WTC11 (cell line): ENCODE results near the gene COL4A2.

ENCODE experiments used
- CREM ChIP-seq: sonication (generic); formaldehyde crosslinking; IDR thresholded peaks from 2 replicates; pipeline ENCODE4 v1.8.1; 2022; ENCODE audit warnings: mild to moderate bottlenecking, missing genetic modification reagents, moderate library complexity
- E2F1 ChIP-seq: sonication (generic); formaldehyde crosslinking; IDR thresholded peaks from 2 replicates; pipeline ENCODE4 v1.8.0; 2022; ENCODE audit warnings: mild to moderate bottlenecking, missing genetic modification reagents
- FOXP4 ChIP-seq: sonication (generic); formaldehyde crosslinking; IDR thresholded peaks from 2 replicates; pipeline ENCODE4 v1.8.0; 2022; ENCODE audit warnings: mild to moderate bottlenecking, missing genetic modification reagents
- IRF2 ChIP-seq: sonication (generic); formaldehyde crosslinking; IDR thresholded peaks from 2 replicates; pipeline ENCODE4 v1.8.0; 2022; ENCODE audit warnings: low read depth, missing genetic modification reagents, borderline replicate concordance
- MAX ChIP-seq: sonication (generic); formaldehyde crosslinking; IDR thresholded peaks from 2 replicates; pipeline ENCODE4 v1.8.0; 2022; ENCODE audit warnings: mild to moderate bottlenecking, missing genetic modification reagents
- TCF7 ChIP-seq: sonication (generic); formaldehyde crosslinking; IDR thresholded peaks from 2 replicates; pipeline ENCODE4 v1.8.0; 2022; ENCODE audit warnings: mild to moderate bottlenecking, low read depth, missing genetic modification reagents, moderate library complexity
- TP53 ChIP-seq: sonication (generic); formaldehyde crosslinking; IDR thresholded peaks from 2 replicates; pipeline ENCODE4 v1.8.1; 2023; ENCODE audit warnings: mild to moderate bottlenecking, missing genetic modification reagents
- ZBTB43 ChIP-seq: sonication (generic); formaldehyde crosslinking; IDR thresholded peaks from 2 replicates; pipeline ENCODE4 v1.8.1; 2023; ENCODE audit warnings: mild to moderate bottlenecking, missing genetic modification reagents
- TF ChIP-seq, protein P1 (sequence below): fragments of 200-600 bp; IDR thresholded peaks from 2 replicates; pipeline ENCODE4 v1.8.0; 2022; ENCODE audit warnings: antibody characterized with exemption
- TF ChIP-seq, protein P2 (sequence below): sonication (generic); formaldehyde crosslinking; IDR thresholded peaks from 2 replicates; pipeline ENCODE4 v1.8.0; 2023; ENCODE audit warnings: missing genetic modification reagents
- TF ChIP-seq, protein P3 (sequence below): sonication (generic); formaldehyde crosslinking; IDR thresholded peaks from 2 replicates; pipeline ENCODE4 v1.8.1; 2023; ENCODE audit warnings: mild to moderate bottlenecking, missing genetic modification reagents, moderate library complexity
- TF ChIP-seq, protein P4 (sequence below): sonication (generic); formaldehyde crosslinking; IDR thresholded peaks from 2 replicates; pipeline ENCODE4 v1.8.1; 2022; ENCODE audit warnings: low read depth, mild to moderate bottlenecking, moderate library complexity, missing genetic modification reagents, borderline replicate concordance
- TF ChIP-seq, protein P5 (sequence below): sonication (generic); formaldehyde crosslinking; IDR thresholded peaks from 2 replicates; pipeline ENCODE4 v1.8.1; 2023; ENCODE audit warnings: mild to moderate bottlenecking, missing genetic modification reagents

- no peak for TF ChIP-seq TP53 (CRISPR knock-in tag)
- TF ChIP-seq, protein P1, sequence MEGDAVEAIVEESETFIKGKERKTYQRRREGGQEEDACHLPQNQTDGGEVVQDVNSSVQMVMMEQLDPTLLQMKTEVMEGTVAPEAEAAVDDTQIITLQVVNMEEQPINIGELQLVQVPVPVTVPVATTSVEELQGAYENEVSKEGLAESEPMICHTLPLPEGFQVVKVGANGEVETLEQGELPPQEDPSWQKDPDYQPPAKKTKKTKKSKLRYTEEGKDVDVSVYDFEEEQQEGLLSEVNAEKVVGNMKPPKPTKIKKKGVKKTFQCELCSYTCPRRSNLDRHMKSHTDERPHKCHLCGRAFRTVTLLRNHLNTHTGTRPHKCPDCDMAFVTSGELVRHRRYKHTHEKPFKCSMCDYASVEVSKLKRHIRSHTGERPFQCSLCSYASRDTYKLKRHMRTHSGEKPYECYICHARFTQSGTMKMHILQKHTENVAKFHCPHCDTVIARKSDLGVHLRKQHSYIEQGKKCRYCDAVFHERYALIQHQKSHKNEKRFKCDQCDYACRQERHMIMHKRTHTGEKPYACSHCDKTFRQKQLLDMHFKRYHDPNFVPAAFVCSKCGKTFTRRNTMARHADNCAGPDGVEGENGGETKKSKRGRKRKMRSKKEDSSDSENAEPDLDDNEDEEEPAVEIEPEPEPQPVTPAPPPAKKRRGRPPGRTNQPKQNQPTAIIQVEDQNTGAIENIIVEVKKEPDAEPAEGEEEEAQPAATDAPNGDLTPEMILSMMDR = no peak
- no peak for TF ChIP-seq MAX
- TF ChIP-seq IRF2 (CRISPR knock-in tag) = no peak
- TF ChIP-seq FOXP4 (CRISPR knock-in tag) = no peak
- TF ChIP-seq, protein P2, sequence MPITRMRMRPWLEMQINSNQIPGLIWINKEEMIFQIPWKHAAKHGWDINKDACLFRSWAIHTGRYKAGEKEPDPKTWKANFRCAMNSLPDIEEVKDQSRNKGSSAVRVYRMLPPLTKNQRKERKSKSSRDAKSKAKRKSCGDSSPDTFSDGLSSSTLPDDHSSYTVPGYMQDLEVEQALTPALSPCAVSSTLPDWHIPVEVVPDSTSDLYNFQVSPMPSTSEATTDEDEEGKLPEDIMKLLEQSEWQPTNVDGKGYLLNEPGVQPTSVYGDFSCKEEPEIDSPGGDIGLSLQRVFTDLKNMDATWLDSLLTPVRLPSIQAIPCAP (CRISPR knock-in tag) = no peak
- TF ChIP-seq, protein P3, sequence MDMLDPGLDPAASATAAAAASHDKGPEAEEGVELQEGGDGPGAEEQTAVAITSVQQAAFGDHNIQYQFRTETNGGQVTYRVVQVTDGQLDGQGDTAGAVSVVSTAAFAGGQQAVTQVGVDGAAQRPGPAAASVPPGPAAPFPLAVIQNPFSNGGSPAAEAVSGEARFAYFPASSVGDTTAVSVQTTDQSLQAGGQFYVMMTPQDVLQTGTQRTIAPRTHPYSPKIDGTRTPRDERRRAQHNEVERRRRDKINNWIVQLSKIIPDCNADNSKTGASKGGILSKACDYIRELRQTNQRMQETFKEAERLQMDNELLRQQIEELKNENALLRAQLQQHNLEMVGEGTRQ = no peak
- TF ChIP-seq, protein P4, sequence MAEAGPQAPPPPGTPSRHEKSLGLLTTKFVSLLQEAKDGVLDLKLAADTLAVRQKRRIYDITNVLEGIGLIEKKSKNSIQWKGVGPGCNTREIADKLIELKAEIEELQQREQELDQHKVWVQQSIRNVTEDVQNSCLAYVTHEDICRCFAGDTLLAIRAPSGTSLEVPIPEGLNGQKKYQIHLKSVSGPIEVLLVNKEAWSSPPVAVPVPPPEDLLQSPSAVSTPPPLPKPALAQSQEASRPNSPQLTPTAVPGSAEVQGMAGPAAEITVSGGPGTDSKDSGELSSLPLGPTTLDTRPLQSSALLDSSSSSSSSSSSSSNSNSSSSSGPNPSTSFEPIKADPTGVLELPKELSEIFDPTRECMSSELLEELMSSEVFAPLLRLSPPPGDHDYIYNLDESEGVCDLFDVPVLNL (CRISPR knock-in tag) = no peak
- no peak for TF ChIP-seq E2F1 (CRISPR knock-in tag)
- TF ChIP-seq ZBTB43 = no peak
- TF ChIP-seq, protein P5, sequence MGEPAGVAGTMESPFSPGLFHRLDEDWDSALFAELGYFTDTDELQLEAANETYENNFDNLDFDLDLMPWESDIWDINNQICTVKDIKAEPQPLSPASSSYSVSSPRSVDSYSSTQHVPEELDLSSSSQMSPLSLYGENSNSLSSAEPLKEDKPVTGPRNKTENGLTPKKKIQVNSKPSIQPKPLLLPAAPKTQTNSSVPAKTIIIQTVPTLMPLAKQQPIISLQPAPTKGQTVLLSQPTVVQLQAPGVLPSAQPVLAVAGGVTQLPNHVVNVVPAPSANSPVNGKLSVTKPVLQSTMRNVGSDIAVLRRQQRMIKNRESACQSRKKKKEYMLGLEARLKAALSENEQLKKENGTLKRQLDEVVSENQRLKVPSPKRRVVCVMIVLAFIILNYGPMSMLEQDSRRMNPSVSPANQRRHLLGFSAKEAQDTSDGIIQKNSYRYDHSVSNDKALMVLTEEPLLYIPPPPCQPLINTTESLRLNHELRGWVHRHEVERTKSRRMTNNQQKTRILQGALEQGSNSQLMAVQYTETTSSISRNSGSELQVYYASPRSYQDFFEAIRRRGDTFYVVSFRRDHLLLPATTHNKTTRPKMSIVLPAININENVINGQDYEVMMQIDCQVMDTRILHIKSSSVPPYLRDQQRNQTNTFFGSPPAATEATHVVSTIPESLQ = no peak
- no peak for TF ChIP-seq TCF7 (CRISPR knock-in tag)
- TF ChIP-seq CREM (CRISPR knock-in tag) = no peak
Observed at GRCh38 chr13:110363010-110363409, 55.9 kb downstream of the COL4A2 start.
